ENCODE measurements around the gene SLC6A4. TPM values are rescaled to one million over a fixed set of nuclear protein-coding genes. Genes with fewer than 3 reads are reported as not detected.

SLC6A4 gene
- total and polyA plus RNA-seq, 4 donors, result 0.05 to 0.70 TPM; not detected in 2

- no peak overlapping the region for H3K9ac ChIP-seq (ENCODE audit: low read depth in 1 of 2, low read length in 2 of 2)
- H3K36me3 ChIP-seq (ENCODE audit: control insufficient read depth in 4 of 4, insufficient read depth in 3 of 4, low read depth in 1 of 4, low read length in 3 of 4), result no peaks in the 10 kb centered on the region
- WGBS, result 79% methylated on average over 3 of the region's 3 CpGs
- DNase-seq (ENCODE audit: low spot score), result no peak
- H3K27ac ChIP-seq (ENCODE audit: low read depth in 1 of 2, low read length in 2 of 2), result no peak overlapping the region
- H3K9me3 ChIP-seq (ENCODE audit: control insufficient read depth in 4 of 4, low read length in 3 of 4), result no peaks in the 10 kb centered on the region
- H3K4me3 ChIP-seq (ENCODE audit: low read depth in 1 of 3, low read length in 3 of 3), result no peak overlapping the region
- no peaks in the 10 kb centered on the region for H3K27me3 ChIP-seq (ENCODE audit: control insufficient read depth in 4 of 4, insufficient read depth in 4 of 4, low read length in 3 of 4)
- no peaks in the 10 kb centered on the region for H3K4me1 ChIP-seq (ENCODE audit: control insufficient read depth in 4 of 4, insufficient read depth in 4 of 4, low read length in 3 of 4)
- TF ChIP-seq, protein P1, sequence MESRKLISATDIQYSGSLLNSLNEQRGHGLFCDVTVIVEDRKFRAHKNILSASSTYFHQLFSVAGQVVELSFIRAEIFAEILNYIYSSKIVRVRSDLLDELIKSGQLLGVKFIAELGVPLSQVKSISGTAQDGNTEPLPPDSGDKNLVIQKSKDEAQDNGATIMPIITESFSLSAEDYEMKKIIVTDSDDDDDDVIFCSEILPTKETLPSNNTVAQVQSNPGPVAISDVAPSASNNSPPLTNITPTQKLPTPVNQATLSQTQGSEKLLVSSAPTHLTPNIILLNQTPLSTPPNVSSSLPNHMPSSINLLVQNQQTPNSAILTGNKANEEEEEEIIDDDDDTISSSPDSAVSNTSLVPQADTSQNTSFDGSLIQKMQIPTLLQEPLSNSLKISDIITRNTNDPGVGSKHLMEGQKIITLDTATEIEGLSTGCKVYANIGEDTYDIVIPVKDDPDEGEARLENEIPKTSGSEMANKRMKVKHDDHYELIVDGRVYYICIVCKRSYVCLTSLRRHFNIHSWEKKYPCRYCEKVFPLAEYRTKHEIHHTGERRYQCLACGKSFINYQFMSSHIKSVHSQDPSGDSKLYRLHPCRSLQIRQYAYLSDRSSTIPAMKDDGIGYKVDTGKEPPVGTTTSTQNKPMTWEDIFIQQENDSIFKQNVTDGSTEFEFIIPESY (IDR thresholded peaks at IDR 0.05), result no peak
- TF ChIP-seq JUND (IDR thresholded peaks at IDR 0.05) (no peak), NR2F2 (IDR thresholded peaks at IDR 0.05) (no peak), RXRA (IDR thresholded peaks at IDR 0.05) (no peak), GABPA (IDR thresholded peaks at IDR 0.05 in 1 of 2, conservative IDR thresholded peaks at IDR 0.05 in 1 of 2) (no peak), RAD21 (IDR thresholded peaks at IDR 0.05) (no peak), YY1 (IDR thresholded peaks at IDR 0.05) (no peak), TAF1 (conservative IDR thresholded peaks at IDR 0.05) (no peak), FOXA2 (IDR thresholded peaks at IDR 0.05) (no peak), EGR1 (IDR thresholded peaks at IDR 0.05; ENCODE audit: low read depth in 2 of 2) (no peak), HNF4G (IDR thresholded peaks at IDR 0.05) (no peak), HNF4A (conservative IDR thresholded peaks at IDR 0.05) (no peak), FOXA1 (IDR thresholded peaks at IDR 0.05) (no peak), REST (IDR thresholded peaks at IDR 0.05) (no peak), MAX (IDR thresholded peaks at IDR 0.05) (no peak), SP1 (IDR thresholded peaks at IDR 0.05) (no peak)
- TF ChIP-seq, protein P2, sequence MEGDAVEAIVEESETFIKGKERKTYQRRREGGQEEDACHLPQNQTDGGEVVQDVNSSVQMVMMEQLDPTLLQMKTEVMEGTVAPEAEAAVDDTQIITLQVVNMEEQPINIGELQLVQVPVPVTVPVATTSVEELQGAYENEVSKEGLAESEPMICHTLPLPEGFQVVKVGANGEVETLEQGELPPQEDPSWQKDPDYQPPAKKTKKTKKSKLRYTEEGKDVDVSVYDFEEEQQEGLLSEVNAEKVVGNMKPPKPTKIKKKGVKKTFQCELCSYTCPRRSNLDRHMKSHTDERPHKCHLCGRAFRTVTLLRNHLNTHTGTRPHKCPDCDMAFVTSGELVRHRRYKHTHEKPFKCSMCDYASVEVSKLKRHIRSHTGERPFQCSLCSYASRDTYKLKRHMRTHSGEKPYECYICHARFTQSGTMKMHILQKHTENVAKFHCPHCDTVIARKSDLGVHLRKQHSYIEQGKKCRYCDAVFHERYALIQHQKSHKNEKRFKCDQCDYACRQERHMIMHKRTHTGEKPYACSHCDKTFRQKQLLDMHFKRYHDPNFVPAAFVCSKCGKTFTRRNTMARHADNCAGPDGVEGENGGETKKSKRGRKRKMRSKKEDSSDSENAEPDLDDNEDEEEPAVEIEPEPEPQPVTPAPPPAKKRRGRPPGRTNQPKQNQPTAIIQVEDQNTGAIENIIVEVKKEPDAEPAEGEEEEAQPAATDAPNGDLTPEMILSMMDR (IDR thresholded peaks at IDR 0.05; ENCODE audit: low read depth, low read length, missing input control), result no peak
- TF ChIP-seq, protein P3, sequence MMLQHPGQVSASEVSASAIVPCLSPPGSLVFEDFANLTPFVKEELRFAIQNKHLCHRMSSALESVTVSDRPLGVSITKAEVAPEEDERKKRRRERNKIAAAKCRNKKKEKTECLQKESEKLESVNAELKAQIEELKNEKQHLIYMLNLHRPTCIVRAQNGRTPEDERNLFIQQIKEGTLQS (IDR thresholded peaks at IDR 0.05), result no peak
Observed at GRCh38 chr17:30196504-30196903, 39.0 kb downstream of the SLC6A4 start.

Measured in liver (tissue), 9 donors.